GM12865 (cell line): ENCODE results near the gene IGF1.
"Not testable (repeated sequence)": the region's sequence is repeated elsewhere in the genome, so short reads cannot be mapped to it uniquely, and the experiment has no call there.

ENCODE experiments used
- DNase-seq: peaks from one replicate; pipeline ENCODE4 v3.0.0; 2010; ENCODE audit warnings: low read depth
- H3K4me3 ChIP-seq: 2 replicates; pipeline ENCODE4 v1.5.1; 2011; ENCODE audit warnings: mild to moderate bottlenecking, low read depth, low read length, control low read depth
- CTCF ChIP-seq: IDR thresholded peaks from 2 replicates; pipeline ENCODE4 v1.5.1; 2011; ENCODE audit warnings: low read length, control low read depth, low read depth, inconsistent platforms; ENCODE audit not compliant: insufficient read depth; ENCODE audit errors: missing control alignments

Gene IGF1

DNA sequence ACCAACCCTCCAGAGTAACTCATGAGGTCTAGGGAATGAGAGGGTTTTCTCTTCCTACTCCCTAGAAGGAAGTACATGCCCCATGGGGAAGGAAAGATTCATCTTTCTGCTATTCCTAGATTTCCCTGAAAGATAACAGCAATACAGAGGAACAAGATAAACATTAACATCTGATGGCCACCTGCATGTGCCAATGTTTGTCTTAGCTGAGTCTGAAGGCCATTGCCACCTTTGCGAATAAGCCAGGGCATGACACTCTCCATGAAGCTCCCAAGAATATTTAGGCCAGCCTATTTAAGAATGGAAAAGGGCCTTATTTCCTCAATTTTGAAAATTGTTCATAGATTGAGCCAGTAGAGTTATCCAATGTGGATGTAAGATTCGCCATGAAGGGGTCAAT lies 26.0 kb downstream of the IGF1 start:
- TF ChIP-seq CTCF: no peak
- DNase-seq: no peak
- H3K4me3 ChIP-seq: no peak overlapping the region

DNA sequence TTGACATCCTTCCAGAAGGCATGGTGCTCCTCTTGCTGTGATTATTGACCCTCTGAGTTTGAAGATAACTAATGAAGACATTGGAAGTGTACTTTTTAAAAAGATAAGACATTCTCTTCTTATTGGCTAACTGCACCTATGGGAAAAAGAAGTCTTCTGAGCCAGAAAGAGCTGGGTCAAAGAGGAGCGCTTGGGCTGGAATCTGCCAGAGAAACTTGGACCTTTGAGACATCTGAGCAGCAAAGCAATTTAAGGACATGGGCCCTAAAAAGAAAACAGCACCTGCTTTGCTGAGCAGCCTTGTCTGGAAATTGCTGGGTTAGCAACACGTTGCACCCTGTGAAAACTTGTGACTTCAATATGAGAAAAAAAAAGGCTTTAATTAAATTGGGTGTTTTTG lies 27.8 kb downstream of the IGF1 start:
- no peak for DNase-seq
- no peak for TF ChIP-seq CTCF
- H3K4me3 ChIP-seq: no peak overlapping the region

GRCh38 chr12:102449018-102449417 lies 31.3 kb downstream of the IGF1 start:
- H3K4me3 ChIP-seq, DNase-seq: not testable (repeated sequence)

- not testable (repeated sequence) for H3K4me3 ChIP-seq, DNase-seq
Observed at GRCh38 chr12:102447426-102447825, 32.9 kb downstream of the IGF1 start.

GRCh38 chr12:102444707-102445106 lies 35.7 kb downstream of the IGF1 start:
- no peak for TF ChIP-seq CTCF
- no peak for DNase-seq

DNA sequence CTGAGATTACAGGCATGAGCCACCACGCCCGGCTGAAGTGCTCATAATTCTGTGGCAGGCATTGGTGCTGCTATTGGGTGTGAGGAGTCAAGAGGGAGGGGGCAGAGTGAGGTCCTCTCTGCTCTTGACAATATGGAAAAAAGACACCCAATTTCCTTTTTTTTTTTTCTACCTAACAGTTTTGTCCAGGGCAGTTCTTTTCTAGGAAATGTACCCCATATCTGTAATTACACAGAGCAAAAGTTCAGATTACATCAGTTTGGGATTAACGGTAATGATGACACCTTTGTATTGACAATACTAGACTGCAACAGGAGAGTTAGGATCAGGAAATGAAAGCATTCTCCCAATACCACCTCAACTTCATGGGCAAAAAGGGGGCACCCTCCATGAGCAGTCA lies 36.3 kb downstream of the IGF1 start:
- no peak for TF ChIP-seq CTCF
- DNase-seq: no peak
- no peak overlapping the region for H3K4me3 ChIP-seq

More at GRCh38 chr12:102444707-102445106, 35.7 kb downstream of the IGF1 start:
- H3K4me3 ChIP-seq: no peak overlapping the region

- DNase-seq: no peak
- no peak for TF ChIP-seq CTCF
- no peak overlapping the region for H3K4me3 ChIP-seq
Observed at GRCh38 chr12:102441077-102441596, 39.2 kb downstream of the IGF1 start.

- DNase-seq: no peak
- no peak for TF ChIP-seq CTCF
- no peak overlapping the region for H3K4me3 ChIP-seq
Observed at GRCh38 chr12:102439426-102440405, 40.6 kb downstream of the IGF1 start.
